ENCODE measurements around the gene PSEN2.

GRCh38 chr1:226831953-226832352, 38.5 kb upstream of the PSEN2 start:
- TF ChIP-seq, protein P1, sequence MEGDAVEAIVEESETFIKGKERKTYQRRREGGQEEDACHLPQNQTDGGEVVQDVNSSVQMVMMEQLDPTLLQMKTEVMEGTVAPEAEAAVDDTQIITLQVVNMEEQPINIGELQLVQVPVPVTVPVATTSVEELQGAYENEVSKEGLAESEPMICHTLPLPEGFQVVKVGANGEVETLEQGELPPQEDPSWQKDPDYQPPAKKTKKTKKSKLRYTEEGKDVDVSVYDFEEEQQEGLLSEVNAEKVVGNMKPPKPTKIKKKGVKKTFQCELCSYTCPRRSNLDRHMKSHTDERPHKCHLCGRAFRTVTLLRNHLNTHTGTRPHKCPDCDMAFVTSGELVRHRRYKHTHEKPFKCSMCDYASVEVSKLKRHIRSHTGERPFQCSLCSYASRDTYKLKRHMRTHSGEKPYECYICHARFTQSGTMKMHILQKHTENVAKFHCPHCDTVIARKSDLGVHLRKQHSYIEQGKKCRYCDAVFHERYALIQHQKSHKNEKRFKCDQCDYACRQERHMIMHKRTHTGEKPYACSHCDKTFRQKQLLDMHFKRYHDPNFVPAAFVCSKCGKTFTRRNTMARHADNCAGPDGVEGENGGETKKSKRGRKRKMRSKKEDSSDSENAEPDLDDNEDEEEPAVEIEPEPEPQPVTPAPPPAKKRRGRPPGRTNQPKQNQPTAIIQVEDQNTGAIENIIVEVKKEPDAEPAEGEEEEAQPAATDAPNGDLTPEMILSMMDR (IDR thresholded peaks at IDR 0.05) = no peak
- TF ChIP-seq POLR2A (IDR thresholded peaks at IDR 0.05) = no peak

Data from prostate gland (tissue), 2 donors.